ENCODE data around the gene ZFYVE27.

DNA sequence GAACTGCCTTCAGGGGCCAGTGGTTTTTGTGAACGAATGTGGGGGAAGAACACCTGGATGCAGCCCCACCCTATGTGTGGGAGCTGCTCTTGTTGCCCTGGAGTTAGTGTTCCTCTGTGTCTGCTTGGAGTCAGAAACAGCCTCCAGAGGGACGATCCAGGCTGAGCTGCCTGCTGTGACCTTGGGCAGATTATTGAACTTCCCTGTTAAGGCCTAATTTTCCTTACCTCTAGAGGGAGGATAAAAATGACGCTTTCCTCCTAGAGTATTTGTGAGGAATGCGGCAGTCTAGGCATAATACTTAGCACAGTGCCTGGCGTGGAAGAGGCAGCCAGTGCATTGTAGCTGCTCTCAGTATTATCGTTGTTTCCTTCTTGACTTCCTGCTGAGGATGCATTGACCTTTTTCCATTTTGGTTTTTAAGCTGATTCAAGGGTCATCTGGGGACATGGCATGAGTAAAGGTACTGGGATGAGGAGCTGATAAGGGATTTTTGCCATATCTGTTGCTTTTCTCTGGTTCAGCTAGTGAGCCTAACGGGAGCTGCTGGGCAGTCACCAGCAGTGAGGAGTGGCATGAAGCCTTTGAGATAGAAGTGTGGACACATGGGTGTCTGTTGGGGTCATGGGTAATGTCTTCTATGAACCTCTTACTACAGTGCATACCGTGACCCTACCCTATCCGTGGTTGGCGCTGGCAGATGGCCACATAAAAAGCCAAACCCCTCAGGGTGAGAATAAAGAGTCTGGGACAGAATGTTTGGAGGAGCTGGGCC lies 6.4 kb downstream of the ZFYVE27 start:
- TF ChIP-seq POLR2A (IDR thresholded peaks at IDR 0.05; ENCODE audit: low read length) (no peak), GATA1 (IDR thresholded peaks at IDR 0.05; ENCODE audit: low read depth, low read length) (no peak)
